Transverse colon (tissue), 3 donors: Measurements from ENCODE around the gene LTBP2.

Source experiments
- POLR2A ChIP-seq: fragments of 450-650 bp; IDR thresholded peaks from one replicate; pipeline ENCODE4 v1.6.1; 2016; ENCODE audit warnings: antibody characterized with exemption, mild to moderate bottlenecking, moderate library complexity
- TF ChIP-seq, protein P1 (sequence below), 5 experiments: fragments of 200-600 bp in 3 of 5; fragments of 450-650 bp in 2 of 5; sonication (generic) in 3 of 5; IDR thresholded peaks; 1 replicate in 2 of 5; 2 replicates in 3 of 5; pipeline ENCODE4 v1.5.1; 2016 to 2017; ENCODE audit warnings: antibody characterized with exemption in 5 of 5, inconsistent platforms in 3 of 5, mild to moderate bottlenecking in 2 of 5, moderate library complexity in 1 of 5

DNA sequence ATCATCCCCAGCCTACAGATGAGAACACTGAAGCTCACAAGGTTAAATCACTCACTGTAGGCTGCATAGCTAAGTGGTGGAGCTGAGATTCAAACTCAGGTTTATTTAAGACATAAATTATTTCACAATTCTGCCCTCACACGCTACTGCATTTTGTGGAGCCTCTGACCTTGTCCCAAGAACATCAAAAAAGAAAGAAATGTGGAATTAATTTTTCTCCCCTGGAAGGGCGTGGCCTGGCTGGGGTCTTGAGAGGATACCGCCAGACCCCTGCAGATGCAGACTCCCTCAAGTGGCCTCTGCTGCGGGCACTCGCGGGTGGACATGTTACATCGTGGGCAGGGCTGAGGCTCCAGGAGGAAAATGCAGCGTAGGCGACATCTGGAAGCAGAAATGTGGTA is 40.6 kb downstream of the LTBP2 start:
- TF ChIP-seq, protein P1, sequence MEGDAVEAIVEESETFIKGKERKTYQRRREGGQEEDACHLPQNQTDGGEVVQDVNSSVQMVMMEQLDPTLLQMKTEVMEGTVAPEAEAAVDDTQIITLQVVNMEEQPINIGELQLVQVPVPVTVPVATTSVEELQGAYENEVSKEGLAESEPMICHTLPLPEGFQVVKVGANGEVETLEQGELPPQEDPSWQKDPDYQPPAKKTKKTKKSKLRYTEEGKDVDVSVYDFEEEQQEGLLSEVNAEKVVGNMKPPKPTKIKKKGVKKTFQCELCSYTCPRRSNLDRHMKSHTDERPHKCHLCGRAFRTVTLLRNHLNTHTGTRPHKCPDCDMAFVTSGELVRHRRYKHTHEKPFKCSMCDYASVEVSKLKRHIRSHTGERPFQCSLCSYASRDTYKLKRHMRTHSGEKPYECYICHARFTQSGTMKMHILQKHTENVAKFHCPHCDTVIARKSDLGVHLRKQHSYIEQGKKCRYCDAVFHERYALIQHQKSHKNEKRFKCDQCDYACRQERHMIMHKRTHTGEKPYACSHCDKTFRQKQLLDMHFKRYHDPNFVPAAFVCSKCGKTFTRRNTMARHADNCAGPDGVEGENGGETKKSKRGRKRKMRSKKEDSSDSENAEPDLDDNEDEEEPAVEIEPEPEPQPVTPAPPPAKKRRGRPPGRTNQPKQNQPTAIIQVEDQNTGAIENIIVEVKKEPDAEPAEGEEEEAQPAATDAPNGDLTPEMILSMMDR (IDR thresholded peaks at IDR 0.05), result no peak
- no peak for TF ChIP-seq POLR2A
